A549 (cell line): ENCODE data around the gene SETBP1.

Source experiments
- BHLHE40 ChIP-seq: IDR thresholded peaks from 2 replicates; pipeline ENCODE4 v1.6.1; 2012; ENCODE audit warnings: low read depth, low read length, inconsistent platforms
- CHD2 ChIP-seq: fragments of 150-350 bp; IDR thresholded peaks from 2 replicates; pipeline ENCODE4 v1.6.1; 2014; ENCODE audit warnings: low read length; ENCODE audit not compliant: partially characterized antibody
- CTCF ChIP-seq: fragments of >200 bp; sonication (Bioruptor Twin); formaldehyde crosslinking; IDR thresholded peaks from 3 replicates; pipeline ENCODE4 v1.5.1; 2016
- EP300 ChIP-seq, 2 experiments: fragments of >200 bp; sonication (Bioruptor Twin); formaldehyde crosslinking; IDR thresholded peaks; 2 replicates in 1 of 2; 3 replicates in 1 of 2; pipeline ENCODE4 v1.6.1; 2016 to 2017
- MAX ChIP-seq: IDR thresholded peaks from 2 replicates; pipeline ENCODE4 v1.6.1; 2012
- POLR2A ChIP-seq: IDR thresholded peaks from 2 replicates; pipeline ENCODE4 v1.6.1; 2012; ENCODE audit warnings: mild to moderate bottlenecking, low read length
- RARB ChIP-seq: fragments of 250-450 bp; sonication (Bioruptor Pico); IDR thresholded peaks from 2 replicates; pipeline ENCODE4 v1.8.0; 2021; ENCODE audit warnings: mild to moderate bottlenecking, moderate library complexity
- ZNF302 ChIP-seq: fragments of 250-450 bp; sonication (Bioruptor Pico); IDR thresholded peaks from 2 replicates; pipeline ENCODE4 v1.9.0; 2021; ENCODE audit warnings: inconsistent platforms, mild to moderate bottlenecking, moderate library complexity

- no peak for TF ChIP-seq EP300 (IDR thresholded peaks at IDR 0.05)
- TF ChIP-seq CTCF: no peak
- no peak for TF ChIP-seq CHD2
- no peak for TF ChIP-seq MAX
- TF ChIP-seq BHLHE40: no peak
- no peak for TF ChIP-seq ZNF302
- no peak for TF ChIP-seq POLR2A
- no peak for TF ChIP-seq RARB (CRISPR knock-in tag)
Observed at GRCh38 chr18:44986933-44987332, 306.2 kb downstream of the SETBP1 start.
